ENCODE measurements around the gene GAPVD1.
"Not testable (repeated sequence)": the region's sequence is repeated elsewhere in the genome, so short reads cannot be mapped to it uniquely, and the experiment has no call there.

The GAPVD1 gene

DNA sequence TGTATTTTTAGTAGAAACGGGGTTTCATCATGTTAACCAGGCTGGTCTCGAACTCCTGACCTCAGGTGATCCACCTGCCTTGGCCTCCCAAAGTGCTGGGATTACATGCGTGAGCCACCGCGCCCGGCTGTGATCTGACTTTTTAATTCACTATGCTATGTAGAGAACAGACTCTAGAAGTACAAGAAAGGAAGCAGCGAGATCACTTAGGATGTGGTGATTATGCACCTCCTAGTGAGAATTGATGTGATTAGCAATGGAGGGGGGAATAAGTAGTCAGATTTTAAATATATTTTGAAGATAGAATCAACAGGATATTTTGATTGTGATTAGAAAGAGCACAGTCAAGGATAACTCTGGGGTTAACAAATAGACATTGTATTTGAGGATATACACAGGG is 36.3 kb downstream of the GAPVD1 start:
- Histone ChIP-seq H3K27ac (ENCODE audit: low read depth in 2 of 2, low read length in 2 of 2) (no peak overlapping the region), H3K27me3 (ENCODE audit: control insufficient read depth in 2 of 2, insufficient read depth in 2 of 2, low read length in 2 of 2) (no peaks in the 10 kb centered on the region), H3K4me1 (ENCODE audit: control insufficient read depth in 2 of 2, insufficient read depth in 2 of 2, low read length in 2 of 2) (peaks cover 0 to 4% of the 10 kb centered on the region in 2 donors), H3K9me3 (ENCODE audit: control insufficient read depth in 2 of 2, low read length in 2 of 2) (no peaks in the 10 kb centered on the region), H3K4me3 (ENCODE audit: low read length in 2 of 2) (no peak overlapping the region), H3K9ac (ENCODE audit: low read depth in 1 of 2, low read length in 2 of 2) (no peak overlapping the region), H3K36me3 (ENCODE audit: control insufficient read depth in 2 of 2, insufficient read depth in 2 of 2, low read length in 2 of 2) (peaks cover 10 to 11% of the 10 kb centered on the region in 2 donors)

DNA sequence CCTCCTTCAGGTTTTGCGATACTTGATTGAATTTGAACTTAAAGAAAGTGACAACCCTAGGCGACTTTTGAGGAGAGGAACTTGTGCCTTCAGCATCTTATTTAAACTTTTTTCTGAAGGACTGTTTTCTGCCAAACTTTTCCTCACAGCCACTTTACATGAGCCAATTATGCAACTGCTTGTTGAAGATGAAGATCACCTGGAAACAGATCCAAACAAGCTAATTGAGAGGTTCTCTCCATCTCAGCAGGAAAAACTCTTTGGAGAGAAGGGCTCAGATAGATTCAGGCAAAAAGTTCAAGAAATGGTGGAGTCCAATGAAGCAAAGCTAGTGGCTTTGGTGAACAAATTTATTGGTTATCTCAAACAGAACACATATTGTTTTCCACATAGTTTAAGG is 40.6 kb downstream of the GAPVD1 start:
- Histone ChIP-seq H3K9ac (ENCODE audit: low read depth in 1 of 2, low read length in 2 of 2) (no peak overlapping the region), H3K27me3 (ENCODE audit: control insufficient read depth in 2 of 2, insufficient read depth in 2 of 2, low read length in 2 of 2) (no peaks in the 10 kb centered on the region), H3K27ac (ENCODE audit: low read depth in 2 of 2, low read length in 2 of 2) (no peak overlapping the region), H3K4me1 (ENCODE audit: control insufficient read depth in 2 of 2, insufficient read depth in 2 of 2, low read length in 2 of 2) (peaks cover 0 to 2% of the 10 kb centered on the region in 2 donors), H3K9me3 (ENCODE audit: control insufficient read depth in 2 of 2, low read length in 2 of 2) (no peaks in the 10 kb centered on the region), H3K4me3 (ENCODE audit: low read length in 2 of 2) (no peak overlapping the region), H3K36me3 (ENCODE audit: control insufficient read depth in 2 of 2, insufficient read depth in 2 of 2, low read length in 2 of 2) (peaks cover 18 to 21% of the 10 kb centered on the region in 2 donors)

- Histone ChIP-seq H3K27me3 (ENCODE audit: control insufficient read depth in 2 of 2, insufficient read depth in 2 of 2, low read length in 2 of 2) (no peaks in the 10 kb centered on the region), H3K9me3 (ENCODE audit: control insufficient read depth in 2 of 2, low read length in 2 of 2) (no peaks in the 10 kb centered on the region), H3K4me1 (ENCODE audit: control insufficient read depth in 2 of 2, insufficient read depth in 2 of 2, low read length in 2 of 2) (no peaks in the 10 kb centered on the region), H3K27ac (ENCODE audit: low read depth in 2 of 2, low read length in 2 of 2) (no peak overlapping the region), H3K9ac (ENCODE audit: low read depth in 1 of 2, low read length in 2 of 2) (no peak overlapping the region), H3K4me3 (ENCODE audit: low read length in 2 of 2) (no peak overlapping the region), H3K36me3 (ENCODE audit: control insufficient read depth in 2 of 2, insufficient read depth in 2 of 2, low read length in 2 of 2) (peaks cover 30 to 33% of the 10 kb centered on the region in 2 donors)
Measured at GRCh38 chr9:125304273-125304672, 42.6 kb downstream of the GAPVD1 start.

DNA sequence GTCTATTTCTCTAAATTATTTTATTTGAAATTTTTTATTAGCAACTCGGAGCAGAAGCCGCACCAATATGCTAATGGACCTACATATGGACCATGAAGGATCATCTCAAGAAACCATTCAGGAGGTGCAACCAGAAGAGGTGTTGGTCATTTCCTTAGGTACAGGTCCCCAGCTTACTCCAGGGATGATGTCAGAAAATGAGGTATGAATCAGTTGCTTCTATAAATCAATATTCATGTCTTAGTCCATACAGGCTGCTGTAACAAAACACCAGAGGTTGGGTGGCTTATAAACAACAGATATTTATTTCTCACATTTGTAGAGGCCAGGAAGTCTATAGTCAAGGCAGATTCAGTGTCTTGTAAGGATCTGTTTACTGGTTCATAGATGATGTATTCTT is 50.8 kb downstream of the GAPVD1 start:
- Histone ChIP-seq H3K27ac (ENCODE audit: low read depth in 2 of 2, low read length in 2 of 2) (no peak overlapping the region), H3K9me3 (ENCODE audit: control insufficient read depth in 2 of 2, low read length in 2 of 2) (no peaks in the 10 kb centered on the region), H3K4me1 (ENCODE audit: control insufficient read depth in 2 of 2, insufficient read depth in 2 of 2, low read length in 2 of 2) (no peaks in the 10 kb centered on the region), H3K27me3 (ENCODE audit: control insufficient read depth in 2 of 2, insufficient read depth in 2 of 2, low read length in 2 of 2) (no peaks in the 10 kb centered on the region), H3K4me3 (ENCODE audit: low read length in 2 of 2) (no peak overlapping the region), H3K36me3 (ENCODE audit: control insufficient read depth in 2 of 2, insufficient read depth in 2 of 2, low read length in 2 of 2) (peaks cover 33 to 39% of the 10 kb centered on the region in 2 donors), H3K9ac (ENCODE audit: low read depth in 1 of 2, low read length in 2 of 2) (no peak overlapping the region)

GRCh38 chr9:125316359-125316758 is 54.7 kb downstream of the GAPVD1 start:
- not testable (repeated sequence) for H3K9ac ChIP-seq (ENCODE audit: low read depth in 1 of 2, low read length in 2 of 2); H3K27ac ChIP-seq (ENCODE audit: low read depth in 2 of 2, low read length in 2 of 2); H3K4me1 ChIP-seq (ENCODE audit: control insufficient read depth in 2 of 2, insufficient read depth in 2 of 2, low read length in 2 of 2); H3K27me3 ChIP-seq (ENCODE audit: control insufficient read depth in 2 of 2, insufficient read depth in 2 of 2, low read length in 2 of 2); H3K9me3 ChIP-seq (ENCODE audit: control insufficient read depth in 2 of 2, low read length in 2 of 2); H3K4me3 ChIP-seq (ENCODE audit: low read length in 2 of 2)
- peaks cover 26 to 33% of the 10 kb centered on the region in 2 donors for H3K36me3 ChIP-seq (ENCODE audit: control insufficient read depth in 2 of 2, insufficient read depth in 2 of 2, low read length in 2 of 2)

GRCh38 chr9:125317704-125318103 is 56.1 kb downstream of the GAPVD1 start:
- Histone ChIP-seq H3K9me3 (ENCODE audit: control insufficient read depth in 2 of 2, low read length in 2 of 2) (no peaks in the 10 kb centered on the region), H3K36me3 (ENCODE audit: control insufficient read depth in 2 of 2, insufficient read depth in 2 of 2, low read length in 2 of 2) (peaks cover 23 to 35% of the 10 kb centered on the region in 2 donors), H3K27me3 (ENCODE audit: control insufficient read depth in 2 of 2, insufficient read depth in 2 of 2, low read length in 2 of 2) (no peaks in the 10 kb centered on the region), H3K4me1 (ENCODE audit: control insufficient read depth in 2 of 2, insufficient read depth in 2 of 2, low read length in 2 of 2) (no peaks in the 10 kb centered on the region), H3K9ac (ENCODE audit: low read depth in 1 of 2, low read length in 2 of 2) (no peak overlapping the region), H3K27ac (ENCODE audit: low read depth in 2 of 2, low read length in 2 of 2) (no peak overlapping the region), H3K4me3 (ENCODE audit: low read length in 2 of 2) (no peak overlapping the region)

DNA sequence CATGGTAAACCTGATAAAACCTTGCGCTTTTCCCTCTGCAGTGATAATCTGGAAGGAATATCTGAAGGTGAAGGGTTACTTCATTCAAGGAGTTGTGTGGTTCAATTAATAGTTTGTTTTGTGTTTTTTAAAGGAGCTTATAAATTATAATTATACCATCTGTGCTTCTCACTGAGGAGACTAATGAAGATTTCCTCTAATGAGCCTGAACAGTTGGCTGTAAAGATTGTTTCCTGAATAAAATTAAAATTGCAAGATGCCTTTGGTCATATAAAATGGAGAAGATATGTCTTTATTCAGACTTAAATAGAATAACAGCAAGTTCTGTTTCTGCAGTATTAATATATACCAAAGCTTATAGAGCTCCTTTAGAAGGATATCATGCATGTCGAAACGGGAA is 59.9 kb downstream of the GAPVD1 start:
- Histone ChIP-seq H3K4me1 (ENCODE audit: control insufficient read depth in 2 of 2, insufficient read depth in 2 of 2, low read length in 2 of 2) (no peaks in the 10 kb centered on the region), H3K9me3 (ENCODE audit: control insufficient read depth in 2 of 2, low read length in 2 of 2) (no peaks in the 10 kb centered on the region), H3K27ac (ENCODE audit: low read depth in 2 of 2, low read length in 2 of 2) (no peak overlapping the region), H3K36me3 (ENCODE audit: control insufficient read depth in 2 of 2, insufficient read depth in 2 of 2, low read length in 2 of 2) (peaks cover 16 to 33% of the 10 kb centered on the region in 2 donors), H3K9ac (ENCODE audit: low read depth in 1 of 2, low read length in 2 of 2) (no peak overlapping the region), H3K27me3 (ENCODE audit: control insufficient read depth in 2 of 2, insufficient read depth in 2 of 2, low read length in 2 of 2) (no peaks in the 10 kb centered on the region), H3K4me3 (ENCODE audit: low read length in 2 of 2) (no peak overlapping the region)

DNA sequence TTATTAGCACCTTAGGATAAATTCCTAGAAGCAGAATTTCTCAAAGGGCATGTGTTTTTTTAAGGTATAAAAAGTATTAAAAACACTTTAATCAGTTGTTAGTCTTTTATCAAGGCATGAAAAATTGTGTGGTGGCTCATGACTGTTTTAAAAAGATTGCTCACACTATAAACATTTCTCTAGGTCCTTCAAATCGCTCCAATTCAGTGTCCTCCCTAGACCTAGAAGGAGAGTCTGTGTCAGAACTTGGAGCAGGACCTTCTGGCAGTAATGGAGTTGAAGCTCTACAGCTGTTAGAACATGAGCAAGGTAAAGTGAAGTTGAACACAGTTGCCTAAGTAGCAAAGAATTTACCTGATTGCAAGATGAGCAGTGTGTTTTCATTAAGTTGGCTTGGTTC is 62.0 kb downstream of the GAPVD1 start:
- H3K36me3 ChIP-seq (ENCODE audit: control insufficient read depth in 2 of 2, insufficient read depth in 2 of 2, low read length in 2 of 2), result peaks cover 17 to 36% of the 10 kb centered on the region in 2 donors
- no peak overlapping the region for H3K27ac ChIP-seq (ENCODE audit: low read depth in 2 of 2, low read length in 2 of 2)
- no peaks in the 10 kb centered on the region for H3K9me3 ChIP-seq (ENCODE audit: control insufficient read depth in 2 of 2, low read length in 2 of 2)
- H3K4me3 ChIP-seq (ENCODE audit: low read length in 2 of 2), result no peak overlapping the region
- no peaks in the 10 kb centered on the region for H3K4me1 ChIP-seq (ENCODE audit: control insufficient read depth in 2 of 2, insufficient read depth in 2 of 2, low read length in 2 of 2)
- no peaks in the 10 kb centered on the region for H3K27me3 ChIP-seq (ENCODE audit: control insufficient read depth in 2 of 2, insufficient read depth in 2 of 2, low read length in 2 of 2)
- no peak overlapping the region for H3K9ac ChIP-seq (ENCODE audit: low read depth in 1 of 2, low read length in 2 of 2)

GRCh38 chr9:125325826-125326225 is 64.2 kb downstream of the GAPVD1 start:
- H3K27me3 ChIP-seq (ENCODE audit: control insufficient read depth in 2 of 2, insufficient read depth in 2 of 2, low read length in 2 of 2), result no peaks in the 10 kb centered on the region
- H3K9ac ChIP-seq (ENCODE audit: low read depth in 1 of 2, low read length in 2 of 2), result no peak overlapping the region
- no peak overlapping the region for H3K27ac ChIP-seq (ENCODE audit: low read depth in 2 of 2, low read length in 2 of 2)
- H3K36me3 ChIP-seq (ENCODE audit: control insufficient read depth in 2 of 2, insufficient read depth in 2 of 2, low read length in 2 of 2), result peaks cover 24 to 40% of the 10 kb centered on the region in 2 donors
- no peaks in the 10 kb centered on the region for H3K4me1 ChIP-seq (ENCODE audit: control insufficient read depth in 2 of 2, insufficient read depth in 2 of 2, low read length in 2 of 2)
- H3K4me3 ChIP-seq (ENCODE audit: low read length in 2 of 2), result no peak overlapping the region
- no peaks in the 10 kb centered on the region for H3K9me3 ChIP-seq (ENCODE audit: control insufficient read depth in 2 of 2, low read length in 2 of 2)

DNA sequence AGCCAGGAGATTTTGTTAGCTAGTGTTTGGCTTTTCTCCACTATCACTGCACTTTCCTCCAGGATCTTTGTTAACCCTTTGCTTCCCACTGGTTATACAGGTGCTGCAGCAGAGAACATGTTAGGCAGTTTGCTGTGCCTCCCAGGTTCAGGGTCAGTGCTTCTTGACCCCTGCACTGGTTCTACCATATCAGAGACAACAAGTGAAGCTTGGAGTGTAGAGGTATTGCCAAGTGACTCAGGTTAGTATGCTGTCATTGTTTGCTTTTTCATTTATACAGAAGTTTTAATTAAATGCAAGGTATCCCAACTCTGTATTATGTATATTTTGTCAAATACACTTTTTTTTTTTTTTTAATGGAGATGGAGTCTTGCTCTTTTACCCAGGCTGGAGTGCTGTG is 68.4 kb downstream of the GAPVD1 start:
- Histone ChIP-seq H3K4me1 (ENCODE audit: control insufficient read depth in 2 of 2, insufficient read depth in 2 of 2, low read length in 2 of 2) (no peaks in the 10 kb centered on the region), H3K36me3 (ENCODE audit: control insufficient read depth in 2 of 2, insufficient read depth in 2 of 2, low read length in 2 of 2) (peaks cover 33 to 39% of the 10 kb centered on the region in 2 donors), H3K4me3 (ENCODE audit: low read length in 2 of 2) (no peak overlapping the region), H3K27ac (ENCODE audit: low read depth in 2 of 2, low read length in 2 of 2) (no peak overlapping the region), H3K9me3 (ENCODE audit: control insufficient read depth in 2 of 2, low read length in 2 of 2) (no peaks in the 10 kb centered on the region), H3K27me3 (ENCODE audit: control insufficient read depth in 2 of 2, insufficient read depth in 2 of 2, low read length in 2 of 2) (no peaks in the 10 kb centered on the region), H3K9ac (ENCODE audit: low read depth in 1 of 2, low read length in 2 of 2) (no peak overlapping the region)

GRCh38 chr9:125330587-125330986 is 69.0 kb downstream of the GAPVD1 start:
- Histone ChIP-seq H3K36me3 (ENCODE audit: control insufficient read depth in 2 of 2, insufficient read depth in 2 of 2, low read length in 2 of 2) (peaks cover 32 to 39% of the 10 kb centered on the region in 2 donors), H3K27me3 (ENCODE audit: control insufficient read depth in 2 of 2, insufficient read depth in 2 of 2, low read length in 2 of 2) (no peaks in the 10 kb centered on the region), H3K4me3 (ENCODE audit: low read length in 2 of 2) (no peak overlapping the region), H3K27ac (ENCODE audit: low read depth in 2 of 2, low read length in 2 of 2) (no peak overlapping the region), H3K9me3 (ENCODE audit: control insufficient read depth in 2 of 2, low read length in 2 of 2) (no peaks in the 10 kb centered on the region), H3K9ac (ENCODE audit: low read depth in 1 of 2, low read length in 2 of 2) (no peak overlapping the region), H3K4me1 (ENCODE audit: control insufficient read depth in 2 of 2, insufficient read depth in 2 of 2, low read length in 2 of 2) (no peaks in the 10 kb centered on the region)

All from mucosa of rectum (tissue), 2 donors.